ENCODE measurements around the gene COL4A1.

DNA sequence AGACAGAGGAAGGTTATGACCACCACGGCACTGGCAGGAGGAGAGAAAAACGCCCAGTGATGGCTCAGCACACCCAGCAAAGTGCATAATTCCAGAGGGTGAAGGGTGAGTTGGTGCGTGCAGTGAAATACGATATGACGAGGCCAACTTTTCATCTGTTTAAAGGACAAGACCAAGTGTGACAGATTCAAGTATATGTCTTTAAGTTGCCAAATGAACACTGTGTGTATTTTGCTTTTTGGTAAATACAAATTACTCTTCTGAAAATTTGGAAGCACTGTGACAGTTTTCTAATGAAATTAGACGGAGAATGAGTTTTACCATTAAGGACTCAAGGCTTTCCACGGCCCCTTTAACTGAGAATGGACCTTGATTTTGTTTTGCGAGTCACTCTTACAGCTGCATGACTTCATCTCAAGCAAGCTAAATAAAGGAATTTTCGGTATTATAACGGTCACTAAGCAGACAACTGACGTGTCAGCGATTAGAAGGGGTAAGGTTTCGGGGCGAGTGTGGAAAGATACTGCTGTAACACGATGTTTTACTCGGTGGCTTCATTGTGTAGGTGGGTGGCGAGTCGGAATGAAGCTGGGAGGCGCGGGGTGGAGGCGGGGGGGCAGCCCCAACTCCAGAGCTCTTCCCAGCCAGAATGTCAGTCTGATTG lies 23.0 kb upstream of the COL4A1 start:
- TF ChIP-seq, protein P1, sequence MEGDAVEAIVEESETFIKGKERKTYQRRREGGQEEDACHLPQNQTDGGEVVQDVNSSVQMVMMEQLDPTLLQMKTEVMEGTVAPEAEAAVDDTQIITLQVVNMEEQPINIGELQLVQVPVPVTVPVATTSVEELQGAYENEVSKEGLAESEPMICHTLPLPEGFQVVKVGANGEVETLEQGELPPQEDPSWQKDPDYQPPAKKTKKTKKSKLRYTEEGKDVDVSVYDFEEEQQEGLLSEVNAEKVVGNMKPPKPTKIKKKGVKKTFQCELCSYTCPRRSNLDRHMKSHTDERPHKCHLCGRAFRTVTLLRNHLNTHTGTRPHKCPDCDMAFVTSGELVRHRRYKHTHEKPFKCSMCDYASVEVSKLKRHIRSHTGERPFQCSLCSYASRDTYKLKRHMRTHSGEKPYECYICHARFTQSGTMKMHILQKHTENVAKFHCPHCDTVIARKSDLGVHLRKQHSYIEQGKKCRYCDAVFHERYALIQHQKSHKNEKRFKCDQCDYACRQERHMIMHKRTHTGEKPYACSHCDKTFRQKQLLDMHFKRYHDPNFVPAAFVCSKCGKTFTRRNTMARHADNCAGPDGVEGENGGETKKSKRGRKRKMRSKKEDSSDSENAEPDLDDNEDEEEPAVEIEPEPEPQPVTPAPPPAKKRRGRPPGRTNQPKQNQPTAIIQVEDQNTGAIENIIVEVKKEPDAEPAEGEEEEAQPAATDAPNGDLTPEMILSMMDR (IDR thresholded peaks at IDR 0.05; ENCODE audit: low read length): no peak
- TF ChIP-seq EZH2 (IDR thresholded peaks at IDR 0.05; ENCODE audit: borderline replicate concordance, low read length): no peak

All from OCI-LY1 (cell line).